Breast epithelium (tissue), 4 donors: Measurements from ENCODE around the gene CST9L. TPM values are rescaled to one million over a fixed set of nuclear protein-coding genes. Genes with fewer than 3 reads are reported as not detected.
A peak's percentile ranks its signal among the peaks of the same experiment; 100 is the strongest.

Source experiments
- DNase-seq, 2 donors: peaks; one replicate each; pipeline ENCODE4 v3.0.0-alpha.2; 2019; ENCODE audit warnings: low spot score in 2 of 2
- H3K27ac ChIP-seq, 2 donors: fragments of 200-600 bp; sonication (generic) in 1 of 2; one replicate each; pipeline ENCODE4 v1.5.1; 2016 to 2019; ENCODE audit warnings: mild to moderate bottlenecking in 1 of 2
- H3K27me3 ChIP-seq, 2 donors: fragments of 200-600 bp; sonication (generic) in 1 of 2; one replicate each; pipeline versions ENCODE4 v1.5.1 to v1.6.0; 2017 to 2019; ENCODE audit warnings: control low read depth in 1 of 2, mild to moderate bottlenecking in 1 of 2
- H3K36me3 ChIP-seq: fragments of 200-600 bp; one replicate; pipeline ENCODE4 v1.5.1; 2019
- H3K4me1 ChIP-seq, 2 donors: fragments of 200-600 bp; sonication (generic); one replicate each; pipeline ENCODE4 v1.5.1; 2016 to 2019; ENCODE audit warnings: control low read depth in 1 of 2
- H3K4me3 ChIP-seq, 3 donors: fragments of 200-600 bp; sonication (generic); 1 replicate in 2 of 3; 2 replicates in 1 of 3; pipeline ENCODE4 v1.5.1; 2016 to 2019; ENCODE audit warnings: mild to moderate bottlenecking in 3 of 3, moderate library complexity in 2 of 3
- H3K9me3 ChIP-seq, 2 donors: fragments of 200-600 bp; sonication (generic) in 1 of 2; one replicate each; pipeline ENCODE4 v1.5.1; 2016 to 2019; ENCODE audit warnings: control low read depth in 1 of 2
- CTCF ChIP-seq, 3 donors: fragments of 450-650 bp; IDR thresholded peaks; one replicate each; pipeline ENCODE4 v1.5.1; 2016 to 2017; ENCODE audit warnings: antibody characterized with exemption in 3 of 3, mild to moderate bottlenecking in 3 of 3, moderate library complexity in 3 of 3
- POLR2A ChIP-seq: fragments of 450-650 bp; IDR thresholded peaks from one replicate; pipeline ENCODE4 v1.6.1; 2016; ENCODE audit warnings: antibody characterized with exemption, mild to moderate bottlenecking, moderate library complexity
- POLR2AphosphoS5 ChIP-seq, 3 donors: sonication (generic); formaldehyde crosslinking; IDR thresholded peaks; one replicate each; pipeline ENCODE4 v1.6.1; 2017; ENCODE audit warnings: antibody characterized with exemption in 3 of 3
- intact Hi-C: fragments of 100-400 bp; cut with DNase I; formaldehyde crosslinking; loops from one replicate; pipeline ENCODE4 v1.15.1; 2023; ENCODE audit warnings: low total_unique reads
- total RNA-seq, 3 donors: library from RNA; depleted of rRNA; stranded (reverse); fragments of >200 nt; gene quantifications; one replicate each; pipeline ENCODE4 v1.1.0, GENCODE V29; 2016

Gene CST9L, protein sequence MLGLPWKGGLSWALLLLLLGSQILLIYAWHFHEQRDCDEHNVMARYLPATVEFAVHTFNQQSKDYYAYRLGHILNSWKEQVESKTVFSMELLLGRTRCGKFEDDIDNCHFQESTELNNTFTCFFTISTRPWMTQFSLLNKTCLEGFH
- not detected for total RNA-seq

GRCh38 chr20:23568320-23568970 is at the start of gene CST9L:
CST9L (minus strand) TSS chr20:23568484; CDS start chr20:23568450, 34 bp downstream.
- no peak within 1 kb of the TSS for H3K4me3 ChIP-seq
- TF ChIP-seq POLR2A = no peak
- TF ChIP-seq CTCF (IDR thresholded peaks at IDR 0.05) = no peak
- intact Hi-C loops = no loop called here
- H3K4me1 ChIP-seq = no peaks in the 10 kb centered on the region
- H3K9me3 ChIP-seq = peaks cover 0 to 2% of the 10 kb centered on the region in 2 donors
- no peak within 1 kb of the TSS for H3K27ac ChIP-seq
- DNase-seq = no peak
- H3K36me3 ChIP-seq = no peaks in the 10 kb centered on the region
- H3K27me3 ChIP-seq = no peaks in the 10 kb centered on the region

DNA sequence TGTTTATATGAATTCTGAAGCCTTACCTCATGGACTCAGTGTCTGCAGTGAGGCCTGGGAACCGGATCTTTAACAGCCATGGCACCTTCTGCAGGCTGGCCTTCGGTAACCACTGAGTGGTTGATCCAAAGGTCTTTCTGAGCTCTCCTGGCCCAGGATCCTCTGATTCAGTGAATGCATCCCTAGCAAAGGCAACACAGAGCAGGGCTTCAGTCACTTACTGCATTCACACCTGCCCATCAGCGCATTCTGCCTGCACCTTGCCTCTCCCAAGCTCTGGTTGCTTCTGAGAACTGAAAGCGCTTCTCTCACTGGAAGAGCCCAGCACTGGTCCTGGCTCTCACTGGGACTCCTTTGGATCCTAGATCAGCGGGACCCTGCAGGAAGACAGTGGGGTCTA is 45.9 kb upstream of the CST9L start:
- Histone ChIP-seq H3K9me3 (no peaks in the 10 kb centered on the region), H3K4me1 (no peaks in the 10 kb centered on the region), H3K4me3 (no peak overlapping the region), H3K27ac (peak overlapping the region in 1 of 2 donors; percentile 77), H3K27me3 (no peaks in the 10 kb centered on the region), H3K36me3 (no peaks in the 10 kb centered on the region)
- DNase-seq = no peak
- TF ChIP-seq CTCF (IDR thresholded peaks at IDR 0.05) (no peak), POLR2A (no peak), POLR2AphosphoS5 (IDR thresholded peaks at IDR 0.05) (no peak)
- intact Hi-C loops = loop anchor here (10.0 kb wide), 1 partner anchor 551 kb away; no protein-coding TSS in a partner anchor

DNA sequence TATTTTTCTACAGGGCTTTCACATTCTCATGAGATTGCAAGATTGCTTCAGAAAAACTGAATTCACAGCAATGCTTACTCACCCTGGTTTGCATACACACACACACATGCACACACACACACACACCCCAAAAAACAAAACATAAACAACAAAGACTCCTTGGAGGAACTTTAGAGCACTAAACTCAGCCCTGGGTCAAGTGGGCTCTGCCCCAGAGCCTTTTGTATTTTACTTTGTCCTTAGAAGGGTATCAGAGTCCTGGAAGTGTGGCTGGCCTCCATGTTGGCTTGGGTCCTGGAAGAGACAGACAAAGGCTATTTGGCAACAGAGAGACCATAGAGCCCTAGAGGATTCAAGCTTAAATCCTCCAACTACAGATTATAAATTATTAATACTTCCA is 45.4 kb upstream of the CST9L start:
- no peak for DNase-seq
- Histone ChIP-seq H3K4me3 (no peak overlapping the region), H3K27me3 (no peaks in the 10 kb centered on the region), H3K36me3 (no peaks in the 10 kb centered on the region), H3K27ac (peak overlapping the region in 1 of 2 donors; percentile 77), H3K9me3 (no peaks in the 10 kb centered on the region), H3K4me1 (no peaks in the 10 kb centered on the region)
- TF ChIP-seq CTCF (IDR thresholded peaks at IDR 0.05) = no peak
- TF ChIP-seq POLR2AphosphoS5 (IDR thresholded peaks at IDR 0.05) = peak in 1 of 3 donors; percentile 49
- no peak for TF ChIP-seq POLR2A
- intact Hi-C loops = loop anchor here (10.0 kb wide), 1 partner anchor 551 kb away; no protein-coding TSS in a partner anchor

GRCh38 chr20:23612396-23612795 is 44.1 kb upstream of the CST9L start:
- no peaks in the 10 kb centered on the region for H3K36me3 ChIP-seq
- H3K27ac ChIP-seq = peak overlapping the region in 1 of 2 donors; percentile 7
- no peaks in the 10 kb centered on the region for H3K9me3 ChIP-seq
- intact Hi-C loops = loop anchor here (10.0 kb wide), 1 partner anchor 552 kb away; no protein-coding TSS in a partner anchor
- no peak overlapping the region for H3K4me3 ChIP-seq
- TF ChIP-seq POLR2A (no peak), CTCF (IDR thresholded peaks at IDR 0.05) (no peak), POLR2AphosphoS5 (IDR thresholded peaks at IDR 0.05) (no peak)
- no peaks in the 10 kb centered on the region for H3K27me3 ChIP-seq
- H3K4me1 ChIP-seq = no peaks in the 10 kb centered on the region
- DNase-seq = no peak

DNA sequence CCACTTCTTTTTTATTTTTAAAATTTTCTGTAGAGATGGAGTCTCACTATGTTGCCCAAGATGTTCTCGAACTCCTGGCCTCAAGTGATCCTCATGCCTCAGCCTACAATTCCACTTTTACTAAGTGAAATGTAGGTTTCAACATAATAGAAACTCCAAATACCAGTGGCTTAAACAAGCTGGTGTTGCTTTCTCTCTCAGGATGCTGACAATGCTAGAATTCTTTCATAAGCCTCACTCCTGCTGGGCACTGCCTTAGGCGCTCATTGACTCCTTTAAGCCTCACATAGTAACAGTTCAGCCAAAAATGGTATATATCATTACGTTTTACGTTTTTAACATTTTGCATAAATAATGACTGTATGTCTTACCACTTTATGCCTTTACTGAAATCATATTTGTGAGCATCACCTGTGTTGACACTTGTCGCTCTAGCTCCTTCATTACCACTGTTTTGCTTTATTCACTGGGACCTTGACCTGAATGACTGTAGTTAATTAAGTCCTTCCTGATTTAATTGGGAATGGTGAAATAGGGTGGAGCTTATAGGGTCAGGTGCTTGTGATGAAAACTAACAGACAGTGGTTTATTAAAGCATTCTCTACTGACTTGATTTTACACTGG is 41.3 kb upstream of the CST9L start:
- TF ChIP-seq CTCF (IDR thresholded peaks at IDR 0.05) (no peak), POLR2A (no peak), POLR2AphosphoS5 (IDR thresholded peaks at IDR 0.05) (no peak)
- no peak overlapping the region for H3K4me3 ChIP-seq
- H3K36me3 ChIP-seq = no peaks in the 10 kb centered on the region
- intact Hi-C loops = loop anchor here (10.0 kb wide), 1 partner anchor 555 kb away; no protein-coding TSS in a partner anchor
- H3K4me1 ChIP-seq = no peaks in the 10 kb centered on the region
- no peaks in the 10 kb centered on the region for H3K9me3 ChIP-seq
- H3K27me3 ChIP-seq = no peaks in the 10 kb centered on the region
- H3K27ac ChIP-seq = no peak overlapping the region
- no peak for DNase-seq
